Measurements from ENCODE around the gene GCSAM.

GRCh38 chr3:112117841-112118571 is 15.0 kb downstream of the GCSAM start:
- TF ChIP-seq CREB1 (IDR thresholded peaks at IDR 0.05; ENCODE audit: low read depth) (no peak), TEAD4 (IDR thresholded peaks at IDR 0.05) (no peak), REST (IDR thresholded peaks at IDR 0.05; ENCODE audit: low read depth) (no peak), YY1 (IDR thresholded peaks at IDR 0.05; ENCODE audit: low read depth) (no peak), MAX (IDR thresholded peaks at IDR 0.05) (no peak), TAF1 (IDR thresholded peaks at IDR 0.05; ENCODE audit: low read depth) (no peak), EP300 (IDR thresholded peaks at IDR 0.05; ENCODE audit: borderline replicate concordance) (no peak), RAD21 (IDR thresholded peaks at IDR 0.05; ENCODE audit: low read depth) (no peak), USF1 (IDR thresholded peaks at IDR 0.05) (no peak), FOXM1 (IDR thresholded peaks at IDR 0.05; ENCODE audit: borderline replicate concordance, low read depth) (no peak), ZBTB7A (IDR thresholded peaks at IDR 0.05; ENCODE audit: low read depth) (no peak), NFIC (IDR thresholded peaks at IDR 0.05) (no peak)

Measured in Ishikawa (cell line).